Activated CD8-positive, alpha-beta memory T cell treated with anti-CD3 and anti-CD28 coated beads for 1 hour (primary cell): ENCODE measurements around the gene RAB36.
A peak's percentile ranks its signal among the peaks of the same experiment; 100 is the strongest.

Experiments used
- DNase-seq, 2 donors: peaks; one replicate each; pipeline ENCODE4 v3.0.0-alpha.2; 2020; ENCODE audit warnings: low read depth in 1 of 2; ENCODE audit errors: extremely low read depth in 1 of 2

Gene RAB36, protein sequence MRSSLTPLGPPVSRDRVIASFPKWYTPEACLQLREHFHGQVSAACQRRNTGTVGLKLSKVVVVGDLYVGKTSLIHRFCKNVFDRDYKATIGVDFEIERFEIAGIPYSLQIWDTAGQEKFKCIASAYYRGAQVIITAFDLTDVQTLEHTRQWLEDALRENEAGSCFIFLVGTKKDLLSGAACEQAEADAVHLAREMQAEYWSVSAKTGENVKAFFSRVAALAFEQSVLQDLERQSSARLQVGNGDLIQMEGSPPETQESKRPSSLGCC

DNA sequence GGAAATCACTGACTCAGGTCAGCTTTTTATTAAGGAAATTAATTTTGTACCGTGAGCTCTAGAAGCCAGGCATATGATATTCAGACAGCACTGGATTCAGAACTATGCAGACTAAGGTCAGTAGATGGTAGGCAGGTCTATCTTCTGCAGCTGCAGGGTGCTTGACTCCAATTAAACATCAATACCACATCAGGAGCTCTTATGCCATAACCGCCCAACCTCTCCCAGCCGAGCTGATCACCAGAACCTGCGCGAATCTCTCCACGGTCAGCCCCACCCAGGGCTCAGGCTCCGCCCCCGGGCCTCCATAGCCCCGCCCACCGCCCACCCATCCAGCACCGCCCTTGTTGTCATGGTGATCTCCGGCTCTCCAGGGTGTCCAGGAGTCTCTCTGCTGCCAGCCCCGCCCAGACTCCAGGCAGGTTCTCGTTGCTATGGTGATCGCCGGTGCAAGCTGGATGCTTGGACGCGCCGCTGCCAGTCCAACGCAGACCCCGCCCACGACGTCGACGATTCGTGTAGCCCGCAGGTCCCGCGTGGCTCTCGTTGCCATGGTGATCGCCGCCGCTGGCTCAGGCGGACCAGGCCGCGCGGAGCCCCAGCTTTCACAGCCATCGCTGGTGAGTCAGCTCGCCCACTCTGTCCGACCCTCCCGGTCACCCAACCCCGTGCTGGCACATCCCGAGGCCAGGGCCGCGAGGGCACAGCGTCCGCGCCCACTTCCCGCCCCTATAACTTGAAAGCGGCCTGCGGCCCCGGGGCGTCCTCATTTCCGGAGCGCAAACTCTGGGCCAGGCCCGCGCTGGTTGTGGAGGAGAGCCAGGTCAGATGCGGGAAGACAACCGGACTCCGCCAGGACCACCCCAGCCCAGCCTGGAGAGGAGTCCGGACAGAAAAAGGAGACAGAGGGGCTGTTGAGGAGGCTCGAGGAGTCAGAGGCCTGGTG is at the start of gene RAB36:
Gene RAB36 (plus strand): TSS at position 546 of the 946 bp plus-strand sequence. CDS start 1,140 bp downstream, outside the sequence.
- peak; percentile 76 to 91 for DNase-seq

DNA sequence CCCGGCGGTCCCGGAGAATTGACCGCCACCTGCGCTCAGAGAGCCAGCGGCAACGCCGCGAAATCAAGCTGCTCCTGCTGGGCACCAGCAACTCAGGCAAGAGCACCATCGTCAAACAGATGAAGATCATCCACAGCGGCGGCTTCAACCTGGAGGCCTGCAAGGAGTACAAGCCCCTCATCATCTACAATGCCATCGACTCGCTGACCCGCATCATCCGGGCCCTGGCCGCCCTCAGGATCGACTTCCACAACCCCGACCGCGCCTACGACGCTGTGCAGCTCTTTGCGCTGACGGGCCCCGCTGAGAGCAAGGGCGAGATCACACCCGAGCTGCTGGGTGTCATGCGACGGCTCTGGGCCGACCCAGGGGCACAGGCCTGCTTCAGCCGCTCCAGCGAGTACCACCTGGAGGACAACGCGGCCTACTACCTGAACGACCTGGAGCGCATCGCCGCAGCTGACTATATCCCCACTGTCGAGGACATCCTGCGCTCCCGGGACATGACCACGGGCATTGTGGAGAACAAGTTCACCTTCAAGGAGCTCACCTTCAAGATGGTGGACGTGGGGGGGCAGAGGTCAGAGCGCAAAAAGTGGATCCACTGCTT is 49.4 kb upstream of the RAB36 start:
- no peak for DNase-seq

DNA sequence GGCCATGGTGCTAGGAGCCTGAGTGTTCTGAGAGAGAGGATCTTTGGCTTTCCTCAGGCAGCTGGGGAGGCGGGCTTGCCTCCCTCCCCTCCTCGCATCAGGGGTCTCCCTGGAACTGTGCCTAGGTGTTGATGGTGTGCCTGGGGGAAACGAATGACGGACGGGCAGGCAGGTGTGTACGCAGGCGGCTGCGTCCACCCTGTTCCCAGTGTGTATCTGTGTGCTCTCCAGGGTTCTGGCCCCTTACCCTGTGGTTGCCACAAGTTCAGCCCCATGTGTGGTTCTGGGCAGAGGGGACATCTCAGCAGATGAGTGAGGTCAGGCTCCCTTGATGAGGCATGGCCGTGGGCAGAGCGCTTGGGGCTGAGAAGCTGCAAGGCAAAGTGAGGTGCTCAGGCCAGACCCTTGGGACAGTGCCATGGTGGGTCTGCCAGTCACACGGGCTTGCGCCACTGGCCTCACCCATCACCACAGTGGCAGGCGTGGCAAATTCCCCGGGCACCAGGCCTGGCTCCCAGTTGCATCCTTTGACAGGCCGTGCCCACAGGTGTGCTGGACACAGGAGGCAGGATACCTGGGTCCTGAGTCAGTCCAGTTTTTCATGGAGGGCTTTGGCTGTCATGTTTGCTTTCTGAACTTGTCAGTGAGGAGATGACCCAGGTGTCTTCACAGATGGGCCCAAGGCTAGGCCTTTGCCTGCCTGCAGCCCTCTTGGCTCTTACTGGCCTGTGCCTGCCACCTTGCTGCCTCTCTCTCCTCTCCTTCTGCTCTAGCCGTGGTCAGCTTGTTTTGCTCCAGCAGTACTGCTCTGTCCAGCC is 47.7 kb upstream of the RAB36 start:
- DNase-seq: no peak

DNA sequence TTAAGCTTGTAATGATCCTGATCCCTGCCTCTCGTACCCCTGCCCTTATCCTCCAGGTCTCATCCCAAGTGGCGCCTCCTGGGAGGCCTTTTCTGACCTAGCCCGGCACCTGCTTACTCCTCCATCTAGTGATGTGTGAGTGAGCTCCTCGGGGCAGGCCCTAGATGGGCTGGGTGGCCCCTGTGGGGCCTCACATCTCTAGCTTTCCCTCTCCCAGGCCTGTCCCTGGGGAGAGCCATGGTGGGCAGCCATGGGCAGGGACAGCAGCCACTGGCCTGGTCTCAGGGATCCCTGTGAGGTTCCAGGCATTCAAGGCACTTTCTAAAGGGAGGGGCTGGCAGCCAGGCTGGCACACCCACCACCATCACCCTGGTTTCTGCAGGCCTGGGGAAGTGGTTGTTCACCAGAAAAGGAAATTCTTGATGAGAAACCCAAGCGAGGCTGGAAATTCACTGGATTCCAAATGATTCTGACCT is 47.0 kb upstream of the RAB36 start:
- DNase-seq: no peak

DNA sequence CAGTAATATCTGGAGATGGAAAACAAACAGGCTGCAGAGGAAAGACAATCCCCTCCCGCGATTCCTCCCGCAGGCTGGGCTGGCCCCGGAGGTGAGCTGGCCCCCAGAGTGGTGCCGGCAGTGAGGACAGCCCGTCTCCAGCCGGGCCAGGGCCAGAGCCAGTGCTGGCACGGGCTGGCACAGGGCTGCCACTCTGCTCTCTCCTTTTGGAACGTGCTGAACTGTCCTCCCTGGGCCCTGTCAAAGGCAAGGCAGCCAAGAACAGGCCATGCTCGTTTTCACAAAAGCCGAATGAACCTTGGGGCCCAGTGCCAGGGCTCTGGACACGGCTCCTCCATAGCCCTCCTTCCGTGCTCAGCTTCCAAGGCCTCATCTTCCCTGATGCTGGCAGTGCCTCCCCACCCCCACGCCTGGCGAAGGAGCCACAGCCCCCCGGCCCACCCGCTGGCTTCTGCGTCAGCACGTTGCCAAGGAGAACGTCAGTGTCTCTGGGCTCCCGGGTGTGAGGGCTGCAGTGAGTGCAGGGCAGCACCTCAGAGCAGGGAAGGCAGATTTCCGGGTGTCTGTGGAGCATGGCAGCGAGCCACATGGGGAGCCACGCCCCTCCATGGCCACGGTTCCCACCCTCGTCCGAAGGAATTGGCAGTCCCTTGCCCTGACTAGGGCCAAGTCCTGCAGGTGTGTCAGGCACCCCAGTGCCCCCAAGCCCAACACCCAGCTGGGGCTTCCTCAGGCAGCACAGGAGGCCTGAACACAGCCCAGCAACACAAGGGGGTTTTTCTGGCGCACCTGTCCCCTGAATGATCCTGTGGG is 46.4 kb upstream of the RAB36 start:
- DNase-seq: no peak

DNA sequence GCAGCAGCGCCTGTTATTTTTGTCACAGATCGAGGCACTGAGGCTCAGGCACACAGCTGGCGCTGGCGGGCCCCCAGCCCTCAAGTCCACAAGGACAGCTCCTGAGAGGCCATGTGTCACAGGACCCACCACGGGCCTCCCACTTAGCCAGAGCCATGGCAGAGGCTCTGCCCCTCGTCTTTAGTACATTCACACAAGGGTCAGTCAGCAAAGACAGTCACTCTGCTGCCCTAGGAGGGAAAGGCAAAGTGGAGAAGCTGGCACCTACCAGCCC is 45.8 kb upstream of the RAB36 start:
- no peak for DNase-seq

DNA sequence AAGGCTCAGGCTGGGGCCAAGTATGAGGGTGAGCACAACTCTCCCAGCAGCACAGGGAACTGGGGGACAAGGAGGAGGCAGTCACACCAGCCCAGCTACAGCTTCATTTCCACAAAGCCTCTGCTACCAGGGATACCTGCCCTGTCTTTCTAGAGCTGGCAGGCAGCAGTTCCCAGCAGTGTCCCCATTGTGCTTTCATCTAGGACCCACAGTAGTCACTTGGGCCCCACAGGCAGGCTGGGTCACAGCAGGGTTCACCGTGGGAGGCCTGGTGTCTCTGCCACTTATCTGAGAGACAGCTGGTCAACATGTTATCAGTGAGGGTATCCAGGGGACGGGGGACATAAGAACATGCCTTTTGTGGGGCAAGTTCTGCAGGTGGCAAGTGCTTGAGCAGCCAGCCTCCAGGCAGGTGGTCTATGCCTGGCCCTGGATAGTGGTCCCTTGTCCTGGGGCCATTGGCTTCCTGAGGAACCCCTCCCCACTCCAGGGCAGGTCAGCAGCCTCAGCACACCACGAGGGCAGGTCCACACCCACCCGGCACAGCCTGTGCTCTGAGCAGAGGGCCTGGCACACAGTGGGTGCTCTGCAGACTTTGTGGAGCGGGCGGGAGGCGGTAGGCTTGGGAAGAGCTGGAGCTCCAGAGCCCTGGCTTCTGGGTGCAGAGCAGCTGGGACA is 45.0 kb upstream of the RAB36 start:
- no peak for DNase-seq

DNA sequence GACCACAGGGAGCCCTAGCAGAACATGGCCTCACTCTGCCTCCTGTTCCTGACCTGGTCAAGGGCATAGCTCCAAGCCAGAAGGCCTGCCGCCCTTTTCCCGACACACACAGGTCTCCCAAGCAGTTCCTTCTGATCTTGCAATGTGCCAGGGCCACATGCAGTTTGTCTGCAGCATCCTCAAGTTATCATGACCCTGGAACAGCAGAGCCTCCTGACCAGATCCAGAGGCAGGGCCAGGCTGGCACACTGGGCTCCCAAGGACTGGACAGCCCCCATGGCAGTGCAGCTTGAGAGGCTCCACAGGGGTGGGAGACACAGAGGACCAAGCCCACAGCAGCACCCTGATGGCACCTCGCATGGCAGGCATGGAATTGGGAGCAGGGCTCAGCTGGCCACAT is 43.8 kb upstream of the RAB36 start:
- no peak for DNase-seq

DNA sequence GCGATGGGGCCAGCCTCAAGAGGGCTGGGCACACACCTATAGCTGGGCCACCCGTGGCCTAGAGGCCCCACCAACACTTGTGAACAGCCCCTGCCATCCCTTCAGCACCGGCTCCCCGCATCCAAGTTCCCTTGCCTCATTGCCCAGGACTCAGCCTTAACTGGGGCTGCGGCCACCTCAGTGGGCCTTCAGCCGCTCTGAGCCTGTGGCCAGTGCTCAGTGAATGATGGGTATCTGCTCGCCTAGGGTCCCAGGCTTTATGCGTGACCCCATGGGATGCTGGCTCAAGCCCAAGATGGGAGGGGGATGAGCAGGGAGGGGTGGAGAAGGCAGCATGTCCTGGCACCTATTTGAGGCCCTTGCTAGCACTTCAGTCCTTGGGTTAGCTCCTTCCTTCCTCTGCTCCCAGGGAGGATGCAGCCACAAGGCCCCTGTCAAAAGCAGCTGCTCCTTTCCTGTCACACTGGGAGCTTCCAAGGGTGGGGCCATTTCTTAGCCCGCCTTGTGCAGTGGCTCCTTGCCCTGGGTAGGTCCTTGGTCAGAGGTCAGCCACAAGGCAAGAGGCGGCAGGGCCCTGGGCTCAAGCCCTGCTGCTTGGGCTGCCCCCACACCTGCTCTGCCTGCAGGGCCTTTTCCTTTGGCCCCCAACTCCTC is 43.1 kb upstream of the RAB36 start:
- DNase-seq: no peak

DNA sequence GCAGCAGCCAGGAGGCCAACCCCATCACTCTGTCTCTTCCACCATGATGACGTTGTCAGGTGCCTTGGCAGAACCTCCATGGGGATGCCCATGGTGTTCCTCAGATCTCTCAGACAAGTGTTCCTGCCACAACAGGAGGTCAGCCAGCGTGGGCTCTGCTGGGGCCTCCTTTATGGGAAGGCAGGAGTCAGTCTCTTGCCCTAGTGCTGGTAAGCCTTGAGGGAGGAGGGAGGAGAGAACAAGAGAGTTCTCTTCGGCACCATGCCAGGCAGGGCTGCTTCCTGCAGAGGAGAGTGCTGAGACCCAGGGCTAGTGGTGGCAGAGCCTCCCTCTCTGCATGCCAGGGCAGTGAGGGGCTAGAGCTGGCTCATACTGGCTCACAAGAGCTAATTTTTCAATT is 42.5 kb upstream of the RAB36 start:
- no peak for DNase-seq

DNA sequence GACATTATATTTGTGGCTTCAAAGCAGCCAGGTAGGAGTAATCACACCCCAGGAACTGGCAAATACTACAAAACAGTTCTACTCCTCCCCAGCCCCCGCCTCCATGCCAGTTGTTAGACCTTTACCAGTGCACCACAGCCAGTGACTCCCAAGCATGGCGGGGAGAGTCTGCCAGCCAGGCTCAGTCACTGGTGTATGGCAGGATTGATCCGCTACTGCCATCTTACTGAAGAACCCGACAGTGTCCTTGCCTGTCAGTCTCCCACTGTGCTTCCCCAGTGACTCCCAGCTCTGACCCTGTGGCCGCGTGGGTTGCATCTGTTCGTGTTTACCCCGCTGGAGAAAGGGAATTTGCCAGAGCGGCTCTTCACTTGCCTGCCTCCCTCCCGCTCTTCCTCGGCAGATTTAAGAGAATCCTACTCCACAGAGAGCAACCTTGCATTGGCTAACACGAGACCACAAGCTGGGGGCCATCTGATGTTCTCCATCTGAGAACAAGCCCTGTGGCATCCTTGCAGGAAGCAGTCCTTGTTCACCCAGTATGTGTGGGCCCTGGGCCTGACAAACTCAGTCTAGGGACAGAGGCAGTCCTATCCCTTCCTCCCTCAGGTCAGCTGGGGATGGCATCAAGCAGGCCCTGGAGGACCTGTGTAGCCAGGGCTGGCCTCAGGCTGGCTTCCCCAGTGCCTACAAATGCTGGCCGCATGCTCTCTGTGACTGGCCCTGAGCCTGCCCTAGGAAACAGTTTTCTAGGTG is 41.9 kb upstream of the RAB36 start:
- no peak for DNase-seq

DNA sequence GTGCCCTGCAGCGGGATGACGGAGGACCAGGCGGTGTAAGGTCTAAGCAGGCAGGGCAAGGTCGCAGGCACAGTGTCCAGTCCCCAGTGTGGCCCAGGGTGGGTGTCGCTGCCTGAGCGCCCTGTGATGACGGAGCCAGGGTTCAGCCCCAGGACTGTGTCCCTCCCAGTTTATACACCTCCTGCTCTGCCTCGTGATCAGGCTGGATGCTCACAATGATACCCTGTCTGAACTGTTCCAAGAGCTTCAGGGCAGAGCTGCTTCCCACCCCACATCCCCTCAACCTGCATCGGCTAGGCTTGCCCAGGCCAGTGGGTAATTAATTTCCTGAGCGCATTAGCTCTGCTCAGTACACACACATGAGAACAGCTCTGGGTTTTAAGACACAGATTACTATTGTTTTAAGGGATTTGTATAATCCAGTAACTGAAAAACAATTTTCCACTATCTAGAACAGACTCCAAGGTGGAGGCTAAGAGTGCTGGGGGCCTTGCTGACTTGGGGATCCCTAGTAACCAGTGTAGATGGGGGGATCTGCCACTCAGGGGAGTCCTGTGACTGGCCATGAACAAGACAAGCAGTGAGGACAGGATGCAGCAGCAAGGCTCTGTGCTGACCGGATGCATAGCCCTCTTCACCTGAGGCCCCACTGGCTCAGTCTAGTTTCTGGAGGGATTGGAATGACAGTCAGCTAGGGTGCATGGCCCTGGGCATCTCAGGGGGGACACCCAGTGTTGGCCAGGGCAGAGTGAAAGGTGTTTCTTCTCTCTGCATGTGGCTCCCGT is 40.9 kb upstream of the RAB36 start:
- DNase-seq: no peak

DNA sequence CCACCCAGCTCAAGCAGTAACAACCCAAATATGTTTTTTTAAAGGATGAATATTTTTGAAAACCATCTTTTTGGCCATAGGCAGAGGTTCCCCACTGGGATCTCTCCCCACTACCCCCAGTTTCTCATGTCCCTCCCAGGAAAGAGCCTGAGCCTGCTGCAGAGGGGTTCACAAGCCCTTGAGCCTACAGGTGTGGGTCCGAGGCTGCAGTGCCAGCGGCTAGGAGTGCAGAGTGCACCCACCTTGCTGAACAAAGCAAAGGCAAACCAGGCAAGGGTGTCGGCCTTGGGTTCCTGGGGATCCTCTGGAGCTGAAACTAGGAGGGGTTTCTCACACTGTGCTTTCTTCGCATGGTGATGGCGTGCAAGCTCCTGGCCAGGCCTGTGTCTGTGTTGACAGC is 40.0 kb upstream of the RAB36 start:
- DNase-seq: no peak

DNA sequence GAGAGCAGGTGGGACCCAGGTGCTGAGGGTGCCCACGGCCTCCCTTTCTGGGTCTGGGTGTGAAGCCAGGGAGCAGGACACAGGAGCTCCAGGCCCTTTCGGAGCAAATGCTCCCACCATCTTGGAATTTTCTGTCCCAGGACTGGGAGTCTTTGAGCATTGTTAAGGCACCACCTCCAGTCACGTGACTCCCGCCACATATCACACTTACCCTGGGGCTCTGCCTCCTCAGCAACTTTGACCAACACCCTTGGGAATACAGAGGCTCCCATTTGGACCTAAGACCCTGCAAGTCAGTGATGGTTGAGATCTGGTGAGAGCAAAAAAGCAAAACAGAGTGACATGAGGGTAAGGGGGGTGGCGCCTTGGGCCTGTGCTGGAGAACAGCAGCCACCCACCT is 39.4 kb upstream of the RAB36 start:
- DNase-seq: no peak

DNA sequence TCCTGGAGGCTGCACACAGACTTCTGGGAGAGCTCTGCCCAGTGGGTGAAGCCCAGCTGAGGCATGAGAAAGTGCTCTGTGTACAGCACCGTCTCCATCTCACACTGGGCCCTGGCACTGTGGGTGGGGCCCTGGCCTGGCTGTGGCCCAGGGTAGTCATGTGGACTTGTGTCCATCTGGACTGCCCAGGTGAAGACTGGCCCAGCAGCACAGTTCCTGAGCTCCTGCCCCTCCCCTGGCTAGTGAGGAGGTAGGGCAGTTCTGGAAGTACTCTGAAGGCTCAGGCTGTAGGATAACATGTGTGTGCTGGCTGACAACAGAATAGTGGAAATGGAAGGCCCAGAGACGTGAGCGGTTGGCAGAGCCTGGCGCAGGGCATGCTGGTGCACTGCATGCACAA is 38.9 kb upstream of the RAB36 start:
- no peak for DNase-seq

DNA sequence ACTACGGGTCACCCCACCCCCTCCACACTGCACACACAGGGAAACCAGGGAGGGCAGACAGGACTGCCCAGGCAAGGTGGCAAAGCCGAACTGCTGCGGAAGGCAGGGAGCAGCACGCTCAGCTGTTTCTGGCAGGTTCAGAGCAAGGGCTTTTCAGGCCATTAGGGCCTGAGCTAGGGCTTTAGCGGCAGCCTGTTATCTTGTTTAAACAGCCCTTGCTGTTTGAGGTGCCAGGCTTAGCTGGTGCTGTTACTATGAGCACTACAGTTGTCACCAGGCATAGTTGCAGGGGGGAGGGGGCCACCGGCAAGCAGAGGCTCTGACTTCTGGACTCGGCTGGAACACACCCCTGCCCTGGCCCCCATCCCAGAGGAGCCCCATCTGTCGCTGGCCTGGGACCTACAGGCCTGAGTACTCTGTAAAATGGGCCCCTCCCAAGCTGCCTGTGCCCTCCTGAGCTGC is 38.3 kb upstream of the RAB36 start:
- no peak for DNase-seq

DNA sequence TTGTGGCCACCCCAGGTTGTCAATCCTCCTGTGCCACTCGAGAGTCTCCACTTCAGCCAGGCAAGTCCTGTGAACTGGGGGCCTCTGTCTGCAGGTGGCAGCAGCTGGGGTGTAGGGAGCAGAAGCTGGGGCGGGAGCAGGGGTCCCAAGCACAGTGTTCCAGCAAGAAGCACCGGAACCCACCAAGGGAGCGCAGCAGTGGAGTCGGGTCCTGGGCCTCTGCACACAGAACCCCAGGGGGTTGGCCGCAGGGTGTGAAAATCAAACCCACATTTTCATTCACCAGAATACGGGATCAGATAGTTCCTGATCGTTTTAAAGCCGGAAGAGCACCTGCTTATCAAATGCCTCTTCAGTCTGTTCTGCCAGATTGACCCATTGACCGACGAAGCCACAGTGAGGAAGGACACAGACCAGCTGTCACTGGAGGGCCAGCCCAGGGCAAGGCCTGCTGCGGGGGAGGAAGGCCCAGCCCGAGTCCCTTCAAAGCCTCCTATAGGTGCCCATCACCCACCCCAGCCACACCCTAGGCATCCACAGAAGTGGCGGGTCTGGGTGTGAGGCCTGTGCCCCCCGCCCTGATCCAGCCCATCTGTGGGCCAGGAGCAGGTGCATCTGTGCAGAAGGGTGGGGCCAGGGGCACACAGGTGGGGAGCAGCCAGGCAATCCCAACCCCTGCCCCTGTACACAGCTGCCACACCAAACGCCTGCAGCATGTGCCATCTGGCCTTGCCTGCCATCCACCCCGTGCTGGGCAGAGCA is 37.6 kb upstream of the RAB36 start:
- DNase-seq: no peak
